Measurements from ENCODE around the gene FRMPD4.

Gene FRMPD4

GRCh38 chrX:12686331-12686730 lies 548.1 kb downstream of the FRMPD4 start:
- no peak for DNase-seq

- DNase-seq, result no peak
These were observed 552.4 kb downstream of the FRMPD4 start for GRCh38 chrX:12690646-12691045.

- no peak for DNase-seq
These were observed 555.5 kb downstream of the FRMPD4 start for GRCh38 chrX:12693754-12694153.

GRCh38 chrX:12700745-12701144 lies 562.5 kb downstream of the FRMPD4 start:
- no peak for DNase-seq

GRCh38 chrX:12701628-12702027 lies 563.4 kb downstream of the FRMPD4 start:
- peak in 1 of 2 donors; percentile 1 for DNase-seq

- DNase-seq, result no peak
These were observed 564.3 kb downstream of the FRMPD4 start for GRCh38 chrX:12702509-12703091.

- no peak for DNase-seq
These were observed 566.4 kb downstream of the FRMPD4 start for GRCh38 chrX:12704706-12705105.

- no peak for DNase-seq
These were observed 570.8 kb downstream of the FRMPD4 start for GRCh38 chrX:12709047-12709446.

GRCh38 chrX:12711435-12712040 lies 573.3 kb downstream of the FRMPD4 start:
- DNase-seq, result no peak

- no peak for DNase-seq
These were observed 578.3 kb downstream of the FRMPD4 start for GRCh38 chrX:12716574-12716973.

- DNase-seq, result no peak
These were observed 581.6 kb downstream of the FRMPD4 start for GRCh38 chrX:12719837-12720236.

GRCh38 chrX:12721042-12721441 lies 582.8 kb downstream of the FRMPD4 start:
- no peak for DNase-seq

- no peak for DNase-seq
These were observed 584.0 kb downstream of the FRMPD4 start for GRCh38 chrX:12722314-12722713.

- DNase-seq, result no peak
These were observed 603.1 kb downstream of the FRMPD4 start for GRCh38 chrX:12741416-12741815.

GRCh38 chrX:12747433-12747832 lies 609.2 kb downstream of the FRMPD4 start:
- DNase-seq, result no peak

- no peak for DNase-seq
These were observed 613.6 kb downstream of the FRMPD4 start for GRCh38 chrX:12751887-12752286.

GRCh38 chrX:12753366-12753765 lies 615.1 kb downstream of the FRMPD4 start:
- no peak for DNase-seq

- no peak for DNase-seq
These were observed 620.0 kb downstream of the FRMPD4 start for GRCh38 chrX:12758291-12758690.

- no peak for DNase-seq
These were observed 629.6 kb downstream of the FRMPD4 start for GRCh38 chrX:12767856-12768255.

GRCh38 chrX:12768491-12768890 lies 630.2 kb downstream of the FRMPD4 start:
- DNase-seq, result no peak

GRCh38 chrX:12770440-12770839 lies 632.2 kb downstream of the FRMPD4 start:
- no peak for DNase-seq

- peak; percentile 59 to 70 for DNase-seq
These were observed 633.3 kb downstream of the FRMPD4 start for GRCh38 chrX:12771445-12772069.

Data from activated CD4-positive, alpha-beta T cell treated with anti-CD3 and anti-CD28 coated beads for 4 hours (primary cell).